NCI-H1930 (cell line): ENCODE measurements around the gene CNTFR.
"Not testable (repeated sequence)": the region's sequence is repeated elsewhere in the genome, so short reads cannot be mapped to it uniquely, and the experiment has no call there.

Experiments
- DNase-seq, 2 experiments: peaks; one replicate each; lab custom pipeline; 2025; lab: John Stamatoyannopoulos, UW

The CNTFR gene, protein sequence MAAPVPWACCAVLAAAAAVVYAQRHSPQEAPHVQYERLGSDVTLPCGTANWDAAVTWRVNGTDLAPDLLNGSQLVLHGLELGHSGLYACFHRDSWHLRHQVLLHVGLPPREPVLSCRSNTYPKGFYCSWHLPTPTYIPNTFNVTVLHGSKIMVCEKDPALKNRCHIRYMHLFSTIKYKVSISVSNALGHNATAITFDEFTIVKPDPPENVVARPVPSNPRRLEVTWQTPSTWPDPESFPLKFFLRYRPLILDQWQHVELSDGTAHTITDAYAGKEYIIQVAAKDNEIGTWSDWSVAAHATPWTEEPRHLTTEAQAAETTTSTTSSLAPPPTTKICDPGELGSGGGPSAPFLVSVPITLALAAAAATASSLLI

DNA sequence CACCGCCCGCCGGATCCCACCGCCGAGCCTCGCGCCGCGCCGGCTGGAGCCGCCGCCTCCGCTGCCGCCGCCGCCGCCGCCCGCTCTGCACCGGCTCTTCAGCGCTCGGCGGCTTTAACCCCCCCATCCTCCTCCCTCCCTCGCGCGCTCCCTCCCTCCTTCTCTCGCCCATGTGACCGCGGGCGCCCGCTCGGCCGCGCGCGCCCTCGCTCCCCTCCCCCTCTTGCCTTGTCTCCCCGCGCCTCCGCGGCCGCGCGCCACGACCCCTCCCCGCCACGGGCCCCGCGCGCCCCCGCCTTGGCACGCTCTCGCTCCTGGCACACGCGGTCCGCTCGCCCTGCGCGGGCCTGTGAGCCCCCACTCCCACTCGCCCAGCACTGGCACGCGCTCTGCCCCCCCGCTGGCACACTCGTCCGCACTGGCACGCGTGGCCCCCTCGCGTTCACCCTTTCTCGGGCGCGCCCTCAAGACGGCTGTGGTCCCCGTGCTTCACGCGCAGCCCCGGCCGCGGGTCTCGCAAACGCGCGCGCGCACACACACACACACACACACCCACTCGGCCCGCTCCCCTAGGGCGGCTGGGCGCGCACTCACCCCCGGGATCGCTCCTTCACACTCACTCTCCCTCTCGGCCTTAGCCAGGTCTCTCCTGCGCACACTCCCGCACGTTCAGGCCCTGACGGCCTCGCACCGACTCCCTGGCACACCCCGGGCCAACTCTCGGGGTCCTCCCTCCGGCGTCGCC lies at the start of gene CNTFR:
CNTFR (minus strand) TSS at position 89 of the 745 bp plus-strand sequence. CDS start 20,743 bp downstream, outside the sequence.
- peak; percentile 36 to 59 for DNase-seq

DNA sequence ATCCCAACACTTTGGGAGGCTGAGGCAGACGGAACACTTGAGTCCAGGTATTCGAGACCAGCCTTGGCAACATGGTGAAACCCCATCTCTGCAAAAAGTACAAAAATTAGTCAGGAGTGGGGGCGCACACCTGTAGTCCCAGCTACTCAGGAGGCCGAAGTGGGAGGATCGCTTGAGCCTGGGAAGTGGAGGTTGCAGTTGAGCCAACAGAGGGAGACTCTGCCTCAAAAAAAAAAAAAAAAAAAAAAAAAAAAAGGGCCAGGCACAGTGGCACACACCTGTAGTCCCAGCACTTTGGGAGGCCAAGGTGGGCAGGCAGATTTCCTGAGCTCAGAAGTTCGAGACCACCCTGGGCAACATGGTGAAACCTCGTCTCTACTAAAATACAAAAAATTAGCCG lies 49.8 kb upstream of the CNTFR start:
- not testable (repeated sequence) for DNase-seq

DNA sequence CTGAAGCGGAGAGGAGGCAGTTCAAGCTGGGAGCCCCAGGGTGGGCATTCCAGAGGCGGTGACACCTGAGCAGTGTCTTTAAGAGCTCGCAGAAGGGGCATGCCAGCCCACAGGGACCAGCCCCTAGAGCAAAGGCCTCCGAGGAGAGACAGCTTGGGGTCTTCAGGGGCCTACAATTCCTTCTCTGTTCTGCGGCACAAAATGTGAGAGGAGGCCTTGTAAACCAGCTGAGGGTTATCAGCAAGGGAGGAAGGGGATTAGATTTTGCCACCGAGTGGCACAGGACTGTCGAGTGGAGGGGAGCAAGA lies 48.6 kb upstream of the CNTFR start:
- no peak for DNase-seq

DNA sequence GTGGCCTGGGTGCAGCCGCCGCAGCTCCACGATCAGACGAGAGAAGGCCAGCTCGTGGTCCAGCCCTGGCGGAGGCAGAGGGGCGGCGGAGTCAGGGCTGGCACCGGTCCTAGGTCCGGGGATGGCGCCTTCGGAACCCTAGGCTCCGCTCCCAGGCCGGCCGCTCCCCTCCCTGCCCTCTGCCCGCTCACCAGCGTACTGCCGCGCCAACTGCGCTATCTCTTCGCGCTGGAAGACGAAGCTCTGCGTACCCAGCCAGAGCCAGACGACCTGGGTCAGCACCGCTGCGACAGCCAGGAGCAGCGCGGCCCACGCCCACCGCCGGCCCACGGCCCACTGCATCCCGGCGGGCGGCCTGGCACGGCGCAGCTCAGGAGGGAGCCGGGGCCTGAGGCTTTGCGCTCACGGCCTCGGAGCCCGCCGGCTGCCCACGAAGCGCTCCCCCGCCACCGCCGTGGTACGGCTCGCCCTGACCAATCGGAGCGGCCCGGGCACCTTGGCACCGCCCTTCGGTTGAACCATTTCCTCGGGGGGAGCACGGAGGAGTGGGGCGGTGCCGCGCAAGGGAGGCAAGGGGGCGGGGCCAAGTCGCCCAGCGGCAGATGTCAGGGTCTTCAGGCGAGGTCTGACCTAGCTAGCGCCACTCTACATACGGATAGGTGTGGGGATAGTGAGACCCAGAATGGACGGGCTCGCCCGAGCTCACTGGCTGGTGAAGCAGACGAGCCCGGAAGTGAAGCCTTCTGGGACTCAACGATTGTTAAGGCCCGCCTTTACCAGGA lies 48.0 kb upstream of the CNTFR start, which contains the start of gene SIGMAR1:
SIGMAR1 (minus strand) TSS at position 432 of the 782 bp plus-strand sequence; CDS start at position 342, 90 bp downstream.
- peak; percentile 92 to 97 for DNase-seq

DNA sequence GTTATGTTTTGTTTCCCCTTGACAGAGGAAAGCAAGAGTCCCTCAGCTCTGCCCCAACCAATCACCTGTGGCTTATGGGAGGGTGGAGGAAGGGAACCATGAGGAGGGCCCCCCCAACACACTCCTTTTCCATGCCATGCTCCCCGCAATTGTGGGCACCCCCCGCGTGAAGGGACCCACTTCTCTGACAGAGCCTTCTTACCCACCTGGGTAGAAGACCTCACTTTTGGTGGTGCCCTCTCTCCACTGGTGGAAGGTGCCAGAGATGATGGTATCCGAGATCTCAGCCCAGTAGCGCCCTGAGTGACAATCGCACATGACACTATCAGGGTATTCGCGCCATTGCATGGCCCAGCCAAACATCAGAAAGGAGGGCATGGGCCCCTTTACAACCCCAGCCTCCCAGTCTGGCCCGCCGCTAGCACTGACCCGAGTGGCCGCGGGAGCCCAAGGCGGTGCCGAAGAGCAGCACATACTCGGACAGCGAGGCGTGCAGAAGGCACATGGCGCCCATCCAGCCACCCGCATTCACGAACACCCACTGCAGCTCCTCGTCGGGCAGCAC lies 47.3 kb upstream of the CNTFR start:
- DNase-seq = no peak

DNA sequence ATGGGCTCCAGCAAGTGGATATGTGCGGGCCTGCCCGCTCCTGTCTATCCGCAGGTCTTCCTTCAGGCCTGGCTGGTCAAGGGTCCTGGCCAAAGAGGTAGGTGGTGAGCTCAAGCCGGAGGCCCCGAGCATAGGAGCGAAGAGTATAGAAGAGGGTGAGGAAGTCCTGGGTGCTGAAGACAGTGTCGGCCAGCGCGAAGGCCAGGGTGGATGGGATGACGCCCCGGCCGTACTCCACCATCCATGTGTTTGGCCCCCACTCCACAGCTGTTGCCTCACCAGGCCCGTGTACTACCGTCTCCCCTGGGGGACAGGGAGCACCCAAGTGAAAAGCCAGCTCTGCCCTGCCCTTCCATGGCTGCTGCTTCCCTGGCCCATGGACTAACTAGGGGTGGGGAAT lies 46.0 kb upstream of the CNTFR start:
- no peak for DNase-seq

DNA sequence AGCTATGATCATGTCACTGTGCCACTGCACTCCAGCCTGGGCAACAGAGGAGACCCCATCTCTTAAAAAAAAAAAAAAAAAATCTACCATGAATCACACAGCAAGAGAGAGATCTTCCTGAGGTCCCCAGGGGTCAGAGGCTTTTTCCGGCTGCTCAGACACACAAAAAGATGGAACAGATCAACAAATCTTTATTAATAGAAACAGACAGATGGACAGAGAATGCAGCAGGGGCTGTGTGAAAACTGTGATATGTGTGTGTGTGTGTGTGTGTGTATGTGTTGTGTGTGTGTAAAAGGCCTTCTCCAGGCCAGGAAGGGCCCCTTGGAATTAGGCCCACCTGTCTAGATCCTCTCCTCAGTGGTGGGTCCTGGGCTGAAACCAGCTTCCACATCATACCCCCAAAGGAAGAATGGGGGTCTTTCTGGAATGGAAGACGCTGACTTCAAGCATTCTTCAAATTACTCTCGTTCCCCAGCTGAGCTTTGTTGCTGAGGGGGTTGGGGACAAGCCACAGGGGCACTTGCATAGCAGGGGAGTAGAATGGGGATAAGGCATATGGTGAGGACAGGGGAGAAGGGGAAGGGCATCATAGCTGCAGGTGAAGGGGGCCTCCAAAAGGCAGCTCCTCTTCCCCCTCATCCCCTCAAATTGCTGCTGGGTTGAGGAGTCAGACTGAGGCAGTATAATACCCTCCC lies 45.2 kb upstream of the CNTFR start:
- no peak for DNase-seq

DNA sequence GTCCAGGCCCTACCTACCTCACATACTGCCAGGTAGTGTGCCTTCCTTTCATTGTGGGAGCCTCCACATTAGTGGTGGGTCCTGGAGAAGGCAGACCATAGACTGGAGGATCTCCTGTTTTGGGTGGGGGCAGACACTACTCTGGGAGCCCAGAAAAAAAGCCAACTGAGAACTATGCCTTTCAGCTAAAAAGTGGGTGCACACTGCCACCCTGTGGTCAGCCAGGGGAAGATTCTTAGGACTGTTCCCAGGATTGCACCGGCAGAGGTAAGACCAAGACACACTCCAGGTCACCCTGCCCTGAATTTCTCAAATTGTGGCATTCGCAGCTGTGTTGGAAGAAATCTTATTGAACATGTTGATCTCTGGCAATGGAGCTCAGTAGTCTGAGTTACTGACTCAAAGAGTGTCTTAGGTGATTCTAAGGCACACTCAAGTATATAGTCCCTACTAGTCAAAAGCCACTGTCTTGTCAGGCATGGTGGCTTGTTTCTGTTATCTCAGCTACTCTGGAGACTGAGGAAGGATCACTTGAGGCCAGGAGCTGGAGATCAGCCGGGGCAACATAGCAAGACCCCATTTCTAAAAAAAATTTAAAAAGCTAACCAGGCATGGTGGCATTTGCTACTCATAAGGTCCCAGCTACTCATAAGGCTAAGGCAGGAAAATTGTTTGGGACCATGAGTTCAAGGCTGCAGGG lies 44.5 kb upstream of the CNTFR start:
- peak in 1 of 2 experiments; percentile 45 for DNase-seq

DNA sequence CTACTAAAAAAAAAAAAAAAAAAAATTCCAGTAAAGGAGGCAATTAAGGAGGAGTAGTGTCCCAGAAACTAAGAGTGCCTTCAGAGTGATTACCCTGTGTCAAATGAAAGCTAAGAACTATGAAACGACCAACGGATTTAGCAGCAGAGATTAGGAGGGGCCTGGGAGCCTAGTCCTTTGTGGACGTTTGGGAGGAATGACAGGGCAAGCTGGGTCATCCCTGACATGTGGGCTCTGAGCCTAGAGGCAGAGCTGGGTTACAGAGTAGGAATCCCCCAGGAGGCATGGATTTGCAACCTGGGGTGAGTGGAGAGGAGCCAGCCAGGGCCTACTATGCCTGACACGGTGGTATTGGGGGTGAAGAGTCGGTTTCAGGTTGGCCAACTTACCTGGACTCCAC lies 43.6 kb upstream of the CNTFR start:
- DNase-seq = no peak

DNA sequence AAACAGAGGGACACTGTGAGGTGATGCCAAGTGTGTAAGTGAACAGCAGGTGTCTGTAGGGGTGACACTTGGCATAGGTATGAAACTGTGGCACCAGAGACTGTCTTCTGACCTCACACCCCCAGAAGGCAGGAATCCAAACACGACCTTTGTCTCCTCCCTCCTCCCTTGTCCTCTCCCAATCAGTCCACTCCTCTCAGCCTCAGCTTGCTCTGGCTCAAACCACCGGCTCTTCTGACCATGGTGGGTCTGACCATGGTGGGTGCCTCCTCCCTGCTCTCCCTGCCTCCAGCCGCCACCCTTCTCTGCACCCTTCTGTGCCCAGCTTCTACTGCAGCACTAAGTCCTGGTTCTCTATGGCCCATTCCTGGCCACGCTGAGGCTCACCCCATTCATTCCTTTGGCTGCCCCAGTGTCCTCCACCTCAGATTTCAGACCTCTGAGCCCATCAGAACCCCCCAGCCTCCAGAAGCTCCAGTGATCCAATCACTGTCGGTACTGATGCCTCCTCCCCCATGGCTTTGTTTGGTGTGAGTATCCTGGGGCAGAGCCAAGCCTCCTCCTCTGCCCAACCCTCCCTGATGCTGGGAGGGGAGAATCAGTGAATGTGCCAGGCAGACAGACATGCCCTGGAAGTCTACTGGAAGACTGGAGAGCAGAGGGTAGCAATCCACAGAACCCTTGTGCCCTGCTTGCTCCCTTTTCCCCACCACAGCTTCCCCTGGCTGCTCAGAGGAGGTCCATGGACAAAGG lies 41.1 kb upstream of the CNTFR start:
- DNase-seq = no peak

DNA sequence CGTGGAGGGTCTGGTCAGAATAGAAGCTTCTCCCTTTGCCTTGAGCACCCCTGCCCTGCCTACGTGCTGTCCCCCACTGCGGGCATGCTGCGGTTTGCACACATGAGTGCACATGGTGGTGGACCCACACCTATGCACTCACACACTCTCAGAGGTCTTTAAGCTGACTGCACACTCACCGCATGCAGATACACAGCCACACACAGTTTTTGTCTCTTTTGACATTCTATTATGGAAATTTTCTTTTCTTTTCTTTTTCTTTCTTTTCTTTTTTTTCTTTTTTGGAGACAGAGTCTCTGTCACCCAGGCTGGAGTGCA lies 39.9 kb upstream of the CNTFR start:
- no peak for DNase-seq

DNA sequence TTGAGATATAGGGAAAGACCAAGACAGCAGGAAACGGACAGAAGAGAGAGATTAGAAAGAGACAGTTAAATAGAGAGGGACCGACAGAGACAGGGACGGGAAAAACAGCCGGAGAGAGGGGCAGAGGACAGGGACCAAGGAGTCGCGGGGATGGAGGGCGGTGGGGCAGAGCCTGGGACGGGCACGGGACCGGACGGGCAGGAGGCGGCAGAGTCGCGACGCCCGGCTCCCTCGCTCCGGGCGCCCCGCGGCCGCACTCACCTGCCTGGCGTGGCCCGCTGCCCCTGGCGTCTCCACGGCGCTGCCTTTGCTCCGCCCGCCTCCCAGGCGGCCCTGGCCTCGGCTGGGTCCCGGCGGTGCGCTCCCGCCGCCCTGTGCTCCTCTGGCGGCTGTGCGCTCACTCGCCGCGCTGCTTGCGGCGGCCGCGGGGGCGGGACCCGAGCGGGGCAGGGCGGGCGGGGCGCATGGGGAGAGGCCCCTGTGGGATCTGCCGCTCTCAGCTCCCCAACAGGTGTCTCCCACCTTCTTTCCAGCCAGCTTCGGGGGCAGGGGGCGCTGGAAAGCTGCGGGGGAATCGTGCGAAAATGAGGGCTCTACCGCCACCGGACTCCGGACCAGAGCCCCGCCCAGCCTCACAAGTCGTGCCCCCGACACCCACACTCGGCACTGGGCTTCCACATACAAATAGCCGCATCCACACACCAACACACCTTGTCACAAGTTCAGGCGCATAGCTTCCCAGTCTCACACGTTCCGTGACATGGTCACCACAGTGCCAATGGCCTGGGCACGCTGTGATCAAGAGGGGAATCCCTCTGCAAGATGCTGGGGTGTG lies 39.3 kb upstream of the CNTFR start, which contains the start of gene ARID3C:
ARID3C (minus strand) TSS at position 411 of the 835 bp plus-strand sequence. CDS start 1,052 bp downstream, outside the sequence.
- DNase-seq = peak; percentile 29 to 62

DNA sequence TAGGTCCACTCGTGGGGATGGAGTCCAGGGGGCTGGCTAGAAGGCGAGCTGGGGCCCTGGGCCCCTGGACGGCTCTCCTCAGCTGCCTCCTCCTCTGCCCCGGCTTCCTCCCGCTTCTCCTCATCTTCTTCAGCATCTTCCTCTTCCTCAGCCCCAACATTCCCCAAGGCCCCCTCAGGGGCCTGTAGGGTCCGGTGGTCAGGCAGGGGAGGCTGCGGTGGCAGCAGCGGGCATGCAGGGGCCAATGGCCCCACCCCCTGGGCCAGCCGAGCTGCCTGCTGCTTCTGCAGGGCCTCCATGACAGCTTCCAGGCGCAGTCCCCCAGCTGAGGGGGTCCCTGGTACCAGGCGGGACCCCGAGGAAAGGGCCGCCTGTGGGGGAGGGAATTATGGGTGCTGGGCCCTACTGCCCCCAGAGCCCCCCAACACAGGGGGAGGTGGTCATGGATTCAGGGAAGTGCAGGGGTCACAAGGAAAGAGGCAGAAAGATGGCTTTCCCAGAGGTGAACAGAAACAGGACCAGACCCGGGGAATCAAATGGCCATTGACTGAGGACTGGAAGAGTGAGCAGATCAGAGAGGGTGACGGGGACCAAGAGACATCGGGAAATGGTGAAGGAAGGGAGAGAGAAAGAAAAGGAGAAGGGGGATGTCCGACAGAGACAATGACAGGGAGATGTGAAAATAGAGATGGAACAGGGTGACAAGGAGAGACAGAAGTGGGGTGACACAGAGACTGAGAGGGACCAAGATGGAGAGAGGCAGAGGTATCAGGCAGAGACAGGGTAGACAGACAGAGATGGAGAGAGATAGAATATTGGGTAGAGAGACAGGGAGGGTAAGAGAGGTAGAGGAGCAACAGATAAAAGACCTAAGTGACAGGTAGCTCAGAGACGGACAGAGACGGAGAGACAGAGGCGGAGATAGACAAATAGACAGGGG lies 38.5 kb upstream of the CNTFR start:
- no peak for DNase-seq

DNA sequence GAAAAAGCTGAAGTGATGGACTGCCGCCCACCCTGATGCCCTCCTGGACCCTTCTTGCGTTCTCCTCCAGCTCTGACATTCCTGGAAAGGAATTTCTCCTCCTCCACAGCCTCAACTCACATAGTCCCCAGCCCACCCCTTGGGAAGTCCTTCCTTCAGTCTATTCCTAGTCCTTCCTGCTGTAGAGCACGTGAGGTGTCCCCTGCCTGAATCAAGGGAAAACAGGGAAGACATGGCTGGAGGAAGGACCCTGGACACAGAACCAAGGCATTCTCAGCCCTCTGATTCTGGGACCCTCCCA lies 35.6 kb upstream of the CNTFR start:
- DNase-seq = no peak

DNA sequence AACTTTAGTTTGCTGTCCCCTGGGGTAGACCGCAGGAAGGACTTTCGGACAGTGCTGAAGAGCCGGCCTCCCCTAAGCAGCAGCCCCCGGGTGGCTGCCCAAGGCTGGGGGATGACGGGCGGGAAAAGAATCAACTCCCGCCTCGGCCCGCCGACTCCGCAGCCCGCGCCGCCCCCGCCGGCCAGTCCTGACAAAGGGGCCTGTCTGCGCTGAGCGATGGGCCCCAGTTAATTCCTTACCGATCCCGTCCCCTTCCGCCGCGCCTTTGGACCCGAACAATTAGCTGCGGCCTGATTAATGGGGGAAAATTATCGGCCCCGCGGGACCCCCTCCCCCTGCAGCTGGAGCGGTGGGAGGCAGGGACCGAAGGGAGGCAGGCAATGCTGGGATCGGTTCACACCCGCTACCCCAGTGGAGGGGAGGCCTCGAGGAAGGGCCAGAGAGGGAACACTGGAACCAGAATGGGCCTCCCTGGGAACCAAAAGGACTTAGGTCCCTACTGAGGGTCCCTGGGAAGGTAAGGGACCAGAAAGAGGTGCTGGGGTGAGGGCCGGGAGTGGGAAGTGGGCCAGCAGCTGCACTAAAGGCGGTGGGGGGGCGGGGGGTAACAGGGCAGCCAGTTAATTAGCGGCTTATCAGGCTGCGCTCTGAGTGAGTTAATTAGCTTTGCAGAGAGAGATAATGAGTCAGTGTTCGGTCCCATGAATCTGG lies 35.1 kb upstream of the CNTFR start:
- DNase-seq = no peak

DNA sequence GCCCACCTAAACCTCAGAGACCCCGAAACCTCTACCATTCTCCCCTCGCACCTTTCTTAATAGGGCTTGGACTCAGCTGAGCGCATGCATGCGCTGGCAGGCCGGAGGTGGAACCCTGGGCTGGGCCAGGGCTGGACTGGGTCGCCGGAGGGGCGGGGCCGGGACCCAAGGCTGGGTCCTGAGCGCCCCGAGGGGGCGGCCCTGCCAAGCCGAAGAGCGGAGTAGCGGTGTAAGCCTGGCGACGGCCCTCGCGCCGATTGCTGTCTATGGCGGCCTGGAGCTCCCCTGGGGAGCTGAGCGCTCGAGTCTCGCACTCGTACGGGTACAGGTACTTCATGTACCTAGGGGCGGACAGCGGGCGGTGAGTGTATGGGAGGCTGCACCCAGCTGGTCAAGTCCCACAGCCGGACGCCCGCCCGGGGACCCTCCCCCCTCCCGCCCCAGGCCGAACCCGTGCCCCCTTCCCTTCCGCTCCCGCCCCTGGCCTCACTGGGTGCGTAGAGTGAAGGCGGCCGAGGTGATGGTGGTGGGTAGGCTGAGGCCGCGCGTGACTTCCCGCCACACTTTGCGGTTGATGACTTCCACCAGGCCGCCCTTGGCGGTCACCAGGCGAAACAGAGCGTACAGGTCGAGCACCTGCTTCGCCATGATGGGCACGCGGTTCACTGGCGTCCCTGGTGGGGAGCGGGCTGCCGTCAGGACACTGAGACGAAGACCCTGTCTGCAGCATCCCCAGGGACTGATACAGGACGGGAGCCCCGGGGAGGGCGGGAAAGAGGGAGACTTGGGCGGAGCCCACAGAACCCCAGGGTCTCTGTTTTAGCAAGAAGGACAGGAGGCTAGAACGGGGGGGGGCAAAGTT lies 34.1 kb upstream of the CNTFR start:
- no peak for DNase-seq
